ENCODE data around the gene SIVA1.

SIVA1 gene

DNA sequence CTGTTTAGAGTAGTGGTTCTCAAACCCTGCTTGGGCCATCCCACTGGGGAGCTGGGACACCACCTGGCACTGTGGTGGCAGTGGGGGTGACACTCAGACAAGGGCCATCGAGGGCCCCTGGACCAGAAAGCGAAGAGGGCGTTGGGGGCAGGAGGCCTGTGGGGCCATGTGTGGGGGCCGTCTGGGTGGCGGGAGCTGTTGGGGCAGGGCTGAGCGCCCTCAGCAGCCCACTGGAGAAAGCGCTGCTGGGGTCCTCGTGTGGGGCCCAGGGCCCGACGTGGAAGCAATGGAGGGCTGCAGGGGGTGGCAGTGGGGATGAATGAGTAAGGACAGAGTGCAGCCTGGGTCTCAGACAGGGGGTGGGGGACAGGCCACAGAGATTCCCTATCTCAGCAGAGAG is 34.8 kb upstream of the SIVA1 start:
- TF ChIP-seq ZC3H10 (CRISPR knock-in tag; IDR thresholded peaks at IDR 0.05) (no peak), CSDC2 (CRISPR knock-in tag; IDR thresholded peaks at IDR 0.05) (no peak), ZNF70 (CRISPR knock-in tag; IDR thresholded peaks at IDR 0.05) (no peak), OSR1 (CRISPR knock-in tag; IDR thresholded peaks at IDR 0.05) (no peak), TCF4 (CRISPR knock-in tag; IDR thresholded peaks at IDR 0.05; ENCODE audit: borderline replicate concordance) (no peak), BACH2 (CRISPR knock-in tag; IDR thresholded peaks at IDR 0.05; ENCODE audit: borderline replicate concordance) (no peak), ZNF8 (CRISPR knock-in tag; IDR thresholded peaks at IDR 0.05) (no peak), RARB (CRISPR knock-in tag; IDR thresholded peaks at IDR 0.05) (no peak), GLIS3 (CRISPR knock-in tag; IDR thresholded peaks at IDR 0.05) (no peak), TOX (CRISPR knock-in tag; IDR thresholded peaks at IDR 0.05; ENCODE audit: borderline replicate concordance) (no peak), PPARA (CRISPR knock-in tag; IDR thresholded peaks at IDR 0.05; ENCODE audit: borderline replicate concordance) (no peak), ZFP3 (CRISPR knock-in tag; IDR thresholded peaks at IDR 0.05) (no peak), SNAI2 (CRISPR knock-in tag; IDR thresholded peaks at IDR 0.05) (no peak), ISL1 (CRISPR knock-in tag; IDR thresholded peaks at IDR 0.05) (no peak)
- TF ChIP-seq, protein P1, sequence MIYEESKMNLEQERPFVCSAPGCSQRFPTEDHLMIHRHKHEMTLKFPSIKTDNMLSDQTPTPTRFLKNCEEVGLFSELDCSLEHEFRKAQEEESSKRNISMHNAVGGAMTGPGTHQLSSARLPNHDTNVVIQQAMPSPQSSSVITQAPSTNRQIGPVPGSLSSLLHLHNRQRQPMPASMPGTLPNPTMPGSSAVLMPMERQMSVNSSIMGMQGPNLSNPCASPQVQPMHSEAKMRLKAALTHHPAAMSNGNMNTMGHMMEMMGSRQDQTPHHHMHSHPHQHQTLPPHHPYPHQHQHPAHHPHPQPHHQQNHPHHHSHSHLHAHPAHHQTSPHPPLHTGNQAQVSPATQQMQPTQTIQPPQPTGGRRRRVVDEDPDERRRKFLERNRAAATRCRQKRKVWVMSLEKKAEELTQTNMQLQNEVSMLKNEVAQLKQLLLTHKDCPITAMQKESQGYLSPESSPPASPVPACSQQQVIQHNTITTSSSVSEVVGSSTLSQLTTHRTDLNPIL (CRISPR knock-in tag; IDR thresholded peaks at IDR 0.05; ENCODE audit: low read depth), result no peak
- TF ChIP-seq, protein P2, sequence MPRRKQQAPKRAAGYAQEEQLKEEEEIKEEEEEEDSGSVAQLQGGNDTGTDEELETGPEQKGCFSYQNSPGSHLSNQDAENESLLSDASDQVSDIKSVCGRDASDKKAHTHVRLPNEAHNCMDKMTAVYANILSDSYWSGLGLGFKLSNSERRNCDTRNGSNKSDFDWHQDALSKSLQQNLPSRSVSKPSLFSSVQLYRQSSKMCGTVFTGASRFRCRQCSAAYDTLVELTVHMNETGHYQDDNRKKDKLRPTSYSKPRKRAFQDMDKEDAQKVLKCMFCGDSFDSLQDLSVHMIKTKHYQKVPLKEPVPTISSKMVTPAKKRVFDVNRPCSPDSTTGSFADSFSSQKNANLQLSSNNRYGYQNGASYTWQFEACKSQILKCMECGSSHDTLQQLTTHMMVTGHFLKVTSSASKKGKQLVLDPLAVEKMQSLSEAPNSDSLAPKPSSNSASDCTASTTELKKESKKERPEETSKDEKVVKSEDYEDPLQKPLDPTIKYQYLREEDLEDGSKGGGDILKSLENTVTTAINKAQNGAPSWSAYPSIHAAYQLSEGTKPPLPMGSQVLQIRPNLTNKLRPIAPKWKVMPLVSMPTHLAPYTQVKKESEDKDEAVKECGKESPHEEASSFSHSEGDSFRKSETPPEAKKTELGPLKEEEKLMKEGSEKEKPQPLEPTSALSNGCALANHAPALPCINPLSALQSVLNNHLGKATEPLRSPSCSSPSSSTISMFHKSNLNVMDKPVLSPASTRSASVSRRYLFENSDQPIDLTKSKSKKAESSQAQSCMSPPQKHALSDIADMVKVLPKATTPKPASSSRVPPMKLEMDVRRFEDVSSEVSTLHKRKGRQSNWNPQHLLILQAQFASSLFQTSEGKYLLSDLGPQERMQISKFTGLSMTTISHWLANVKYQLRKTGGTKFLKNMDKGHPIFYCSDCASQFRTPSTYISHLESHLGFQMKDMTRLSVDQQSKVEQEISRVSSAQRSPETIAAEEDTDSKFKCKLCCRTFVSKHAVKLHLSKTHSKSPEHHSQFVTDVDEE (CRISPR knock-in tag; IDR thresholded peaks at IDR 0.05), result no peak
- TF ChIP-seq, protein P3, sequence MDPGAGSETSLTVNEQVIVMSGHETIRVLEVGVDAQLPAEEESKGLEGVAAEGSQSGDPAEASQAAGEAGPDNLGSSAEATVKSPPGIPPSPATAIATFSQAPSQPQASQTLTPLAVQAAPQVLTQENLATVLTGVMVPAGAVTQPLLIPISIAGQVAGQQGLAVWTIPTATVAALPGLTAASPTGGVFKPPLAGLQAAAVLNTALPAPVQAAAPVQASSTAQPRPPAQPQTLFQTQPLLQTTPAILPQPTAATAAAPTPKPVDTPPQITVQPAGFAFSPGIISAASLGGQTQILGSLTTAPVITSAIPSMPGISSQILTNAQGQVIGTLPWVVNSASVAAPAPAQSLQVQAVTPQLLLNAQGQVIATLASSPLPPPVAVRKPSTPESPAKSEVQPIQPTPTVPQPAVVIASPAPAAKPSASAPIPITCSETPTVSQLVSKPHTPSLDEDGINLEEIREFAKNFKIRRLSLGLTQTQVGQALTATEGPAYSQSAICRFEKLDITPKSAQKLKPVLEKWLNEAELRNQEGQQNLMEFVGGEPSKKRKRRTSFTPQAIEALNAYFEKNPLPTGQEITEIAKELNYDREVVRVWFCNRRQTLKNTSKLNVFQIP (CRISPR knock-in tag; IDR thresholded peaks at IDR 0.05; ENCODE audit: borderline replicate concordance, low read depth), result no peak
- TF ChIP-seq, protein P4, sequence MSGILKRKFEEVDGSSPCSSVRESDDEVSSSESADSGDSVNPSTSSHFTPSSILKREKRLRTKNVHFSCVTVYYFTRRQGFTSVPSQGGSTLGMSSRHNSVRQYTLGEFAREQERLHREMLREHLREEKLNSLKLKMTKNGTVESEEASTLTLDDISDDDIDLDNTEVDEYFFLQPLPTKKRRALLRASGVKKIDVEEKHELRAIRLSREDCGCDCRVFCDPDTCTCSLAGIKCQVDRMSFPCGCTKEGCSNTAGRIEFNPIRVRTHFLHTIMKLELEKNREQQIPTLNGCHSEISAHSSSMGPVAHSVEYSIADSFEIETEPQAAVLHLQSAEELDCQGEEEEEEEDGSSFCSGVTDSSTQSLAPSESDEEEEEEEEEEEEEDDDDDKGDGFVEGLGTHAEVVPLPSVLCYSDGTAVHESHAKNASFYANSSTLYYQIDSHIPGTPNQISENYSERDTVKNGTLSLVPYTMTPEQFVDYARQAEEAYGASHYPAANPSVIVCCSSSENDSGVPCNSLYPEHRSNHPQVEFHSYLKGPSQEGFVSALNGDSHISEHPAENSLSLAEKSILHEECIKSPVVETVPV (CRISPR knock-in tag; IDR thresholded peaks at IDR 0.05), result no peak

DNA sequence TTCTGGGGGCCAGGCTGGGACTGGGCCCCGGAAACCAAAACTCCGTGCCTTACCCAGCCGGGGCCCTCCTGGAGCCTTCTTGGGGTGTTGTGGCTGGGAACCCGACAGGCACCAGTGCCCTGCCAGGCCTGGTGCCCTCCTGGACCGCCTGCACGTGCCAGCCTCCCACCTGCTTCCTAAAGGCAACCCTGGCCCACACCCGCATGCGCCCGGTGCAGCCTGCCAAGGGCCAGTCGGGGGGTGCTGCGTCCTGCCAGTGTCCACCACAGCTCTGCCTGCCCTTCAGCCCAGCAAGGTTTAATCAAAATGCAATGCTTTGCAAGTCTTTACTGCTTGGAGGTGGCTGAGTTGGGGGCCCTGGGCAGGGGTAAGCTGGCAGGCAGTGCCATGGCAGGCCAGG is 34.1 kb upstream of the SIVA1 start:
- ATAC-seq, result no peak
- no peak for TF ChIP-seq ISL1 (CRISPR knock-in tag; IDR thresholded peaks at IDR 0.05)
- no peak for TF ChIP-seq TOX (CRISPR knock-in tag; IDR thresholded peaks at IDR 0.05; ENCODE audit: borderline replicate concordance)
- no peak for TF ChIP-seq ARNTL (CRISPR knock-in tag; IDR thresholded peaks at IDR 0.05; ENCODE audit: borderline replicate concordance, low read depth)
- TF ChIP-seq ESRRG (CRISPR knock-in tag; IDR thresholded peaks at IDR 0.05), result no peak
- TF ChIP-seq ZNF8 (CRISPR knock-in tag; IDR thresholded peaks at IDR 0.05), result no peak
- TF ChIP-seq, protein P4 (CRISPR knock-in tag; IDR thresholded peaks at IDR 0.05), result no peak
- TF ChIP-seq, protein P5, sequence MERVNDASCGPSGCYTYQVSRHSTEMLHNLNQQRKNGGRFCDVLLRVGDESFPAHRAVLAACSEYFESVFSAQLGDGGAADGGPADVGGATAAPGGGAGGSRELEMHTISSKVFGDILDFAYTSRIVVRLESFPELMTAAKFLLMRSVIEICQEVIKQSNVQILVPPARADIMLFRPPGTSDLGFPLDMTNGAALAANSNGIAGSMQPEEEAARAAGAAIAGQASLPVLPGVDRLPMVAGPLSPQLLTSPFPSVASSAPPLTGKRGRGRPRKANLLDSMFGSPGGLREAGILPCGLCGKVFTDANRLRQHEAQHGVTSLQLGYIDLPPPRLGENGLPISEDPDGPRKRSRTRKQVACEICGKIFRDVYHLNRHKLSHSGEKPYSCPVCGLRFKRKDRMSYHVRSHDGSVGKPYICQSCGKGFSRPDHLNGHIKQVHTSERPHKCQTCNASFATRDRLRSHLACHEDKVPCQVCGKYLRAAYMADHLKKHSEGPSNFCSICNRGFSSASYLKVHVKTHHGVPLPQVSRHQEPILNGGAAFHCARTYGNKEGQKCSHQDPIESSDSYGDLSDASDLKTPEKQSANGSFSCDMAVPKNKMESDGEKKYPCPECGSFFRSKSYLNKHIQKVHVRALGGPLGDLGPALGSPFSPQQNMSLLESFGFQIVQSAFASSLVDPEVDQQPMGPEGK (CRISPR knock-in tag; IDR thresholded peaks at IDR 0.05; ENCODE audit: borderline replicate concordance), result no peak
- no peak for TF ChIP-seq GLIS3 (CRISPR knock-in tag; IDR thresholded peaks at IDR 0.05)
- no peak for TF ChIP-seq CSDC2 (CRISPR knock-in tag; IDR thresholded peaks at IDR 0.05)
- no peak for TF ChIP-seq ZFP3 (CRISPR knock-in tag; IDR thresholded peaks at IDR 0.05)
- TF ChIP-seq, protein P3 (CRISPR knock-in tag; IDR thresholded peaks at IDR 0.05; ENCODE audit: borderline replicate concordance, low read depth), result no peak
- TF ChIP-seq BACH2 (CRISPR knock-in tag; IDR thresholded peaks at IDR 0.05; ENCODE audit: borderline replicate concordance), result no peak
- TF ChIP-seq OSR1 (CRISPR knock-in tag; IDR thresholded peaks at IDR 0.05), result no peak
- TF ChIP-seq RARB (CRISPR knock-in tag; IDR thresholded peaks at IDR 0.05), result no peak
- TF ChIP-seq, protein P1 (CRISPR knock-in tag; IDR thresholded peaks at IDR 0.05; ENCODE audit: low read depth), result no peak

More for the DNA sequence above, 34.8 kb upstream of the SIVA1 start:
- no peak for ATAC-seq

All from SK-N-SH treated with all-trans-retinoic acid at 6 μM for 48 hours (cell line).